Measurements from ENCODE around the gene SAMD4B.
"Not testable (repeated sequence)": the region's sequence is repeated elsewhere in the genome, so short reads cannot be mapped to it uniquely, and the experiment has no call there.

Gene SAMD4B

GRCh38 chr19:39304701-39305571, 37.3 kb upstream of the SAMD4B start:
- H3K4me1 Mint-ChIP-seq (ENCODE audit: low read depth in 2 of 2) = peaks cover 16 to 20% of the 10 kb centered on the region in 2 donors
- H3K36me3 Mint-ChIP-seq (ENCODE audit: insufficient read depth) = peaks cover 6% of the 10 kb centered on the region
- no peaks in the 10 kb centered on the region for H3K9me3 Mint-ChIP-seq
- H3K4me3 Mint-ChIP-seq = no peak overlapping the region
- H3K27ac Mint-ChIP-seq = peak overlapping the region; percentile 38 to 75
- ATAC-seq (replicated peaks) (no peak), DNase-seq (no peak)
- no peaks in the 10 kb centered on the region for H3K27me3 Mint-ChIP-seq

- no peak for ATAC-seq (replicated peaks)
- no peak for DNase-seq
- Mint-ChIP-seq H3K36me3 (ENCODE audit: insufficient read depth) (peaks cover 9% of the 10 kb centered on the region), H3K4me3 (no peak overlapping the region), H3K27ac (no peak overlapping the region), H3K4me1 (ENCODE audit: low read depth in 2 of 2) (peaks cover 17 to 24% of the 10 kb centered on the region in 2 donors), H3K9me3 (no peaks in the 10 kb centered on the region), H3K27me3 (no peaks in the 10 kb centered on the region)
These were observed 36.1 kb upstream of the SAMD4B start for GRCh38 chr19:39306075-39306474.

GRCh38 chr19:39307046-39307821, 35.0 kb upstream of the SAMD4B start:
- Mint-ChIP-seq H3K27ac (no peak overlapping the region), H3K4me3 (peak overlapping the region in 1 of 2 donors; percentile 31), H3K27me3 (no peaks in the 10 kb centered on the region), H3K9me3 (no peaks in the 10 kb centered on the region), H3K4me1 (ENCODE audit: low read depth in 2 of 2) (peaks cover 19 to 25% of the 10 kb centered on the region in 2 donors), H3K36me3 (ENCODE audit: insufficient read depth) (peaks cover 20% of the 10 kb centered on the region)
- peak; percentile 46 for ATAC-seq (replicated peaks)
- DNase-seq = no peak

GRCh38 chr19:39307822-39308530, 34.2 kb upstream of the SAMD4B start:
- peaks cover 21 to 26% of the 10 kb centered on the region in 2 donors for H3K4me1 Mint-ChIP-seq (ENCODE audit: low read depth in 2 of 2)
- ATAC-seq (replicated peaks) = peak; percentile 74

GRCh38 chr19:39308531-39309304, 33.5 kb upstream of the SAMD4B start:
- Mint-ChIP-seq H3K4me1 (ENCODE audit: low read depth in 2 of 2) (peaks cover 25 to 26% of the 10 kb centered on the region in 2 donors), H3K4me3 (peak overlapping the region in 1 of 2 donors; percentile 52), H3K9me3 (no peaks in the 10 kb centered on the region), H3K27me3 (no peaks in the 10 kb centered on the region), H3K36me3 (ENCODE audit: insufficient read depth) (peaks cover 31% of the 10 kb centered on the region), H3K27ac (no peak overlapping the region)
- DNase-seq = no peak
- no peak for ATAC-seq (replicated peaks)

More at GRCh38 chr19:39307822-39308530, 34.2 kb upstream of the SAMD4B start:
- Mint-ChIP-seq H3K27me3 (no peaks in the 10 kb centered on the region), H3K4me3 (no peak overlapping the region), H3K27ac (no peak overlapping the region), H3K9me3 (no peaks in the 10 kb centered on the region), H3K36me3 (ENCODE audit: insufficient read depth) (peaks cover 25% of the 10 kb centered on the region)
- no peak for DNase-seq

GRCh38 chr19:39309305-39309670, 32.9 kb upstream of the SAMD4B start:
- not testable (repeated sequence) for H3K27me3 Mint-ChIP-seq; H3K27ac Mint-ChIP-seq; H3K9me3 Mint-ChIP-seq; DNase-seq; ATAC-seq (replicated peaks)
- Mint-ChIP-seq H3K36me3 (ENCODE audit: insufficient read depth) (peaks cover 31% of the 10 kb centered on the region), H3K4me1 (ENCODE audit: low read depth in 2 of 2) (peaks cover 25 to 26% of the 10 kb centered on the region in 2 donors), H3K4me3 (peak overlapping the region in 1 of 2 donors; percentile 52)

- peaks cover 24 to 25% of the 10 kb centered on the region in 2 donors for H3K4me1 Mint-ChIP-seq (ENCODE audit: low read depth in 2 of 2)
- peak overlapping the region; percentile 51 to 86 for H3K27ac Mint-ChIP-seq
- ATAC-seq (replicated peaks) (no peak), DNase-seq (no peak)
- no peaks in the 10 kb centered on the region for H3K9me3 Mint-ChIP-seq
- peaks cover 31% of the 10 kb centered on the region for H3K36me3 Mint-ChIP-seq (ENCODE audit: insufficient read depth)
- no peaks in the 10 kb centered on the region for H3K27me3 Mint-ChIP-seq
- H3K4me3 Mint-ChIP-seq = no peak overlapping the region
These were observed 31.5 kb upstream of the SAMD4B start for GRCh38 chr19:39310558-39311311.

- peaks cover 31% of the 10 kb centered on the region for H3K36me3 Mint-ChIP-seq (ENCODE audit: insufficient read depth)
- H3K27me3 Mint-ChIP-seq = no peaks in the 10 kb centered on the region
- H3K4me3 Mint-ChIP-seq = no peak overlapping the region
- H3K9me3 Mint-ChIP-seq = no peaks in the 10 kb centered on the region
- no peak overlapping the region for H3K27ac Mint-ChIP-seq
- DNase-seq = no peak
- ATAC-seq (replicated peaks) = no peak
- H3K4me1 Mint-ChIP-seq (ENCODE audit: low read depth in 2 of 2) = peaks cover 24 to 32% of the 10 kb centered on the region in 2 donors
These were observed 28.0 kb upstream of the SAMD4B start for GRCh38 chr19:39314016-39314728.

GRCh38 chr19:39315933-39316332, 26.3 kb upstream of the SAMD4B start:
- peaks cover 26% of the 10 kb centered on the region for H3K36me3 Mint-ChIP-seq (ENCODE audit: insufficient read depth)

GRCh38 chr19:39316627-39317321, 25.4 kb upstream of the SAMD4B start:
- H3K4me1 Mint-ChIP-seq (ENCODE audit: low read depth in 2 of 2) = peaks cover 23 to 37% of the 10 kb centered on the region in 2 donors
- H3K4me3 Mint-ChIP-seq = no peak overlapping the region
- DNase-seq = no peak
- no peaks in the 10 kb centered on the region for H3K9me3 Mint-ChIP-seq
- H3K27me3 Mint-ChIP-seq = no peaks in the 10 kb centered on the region
- H3K27ac Mint-ChIP-seq = peak overlapping the region; percentile 5 to 12
- H3K36me3 Mint-ChIP-seq (ENCODE audit: insufficient read depth) = peaks cover 19% of the 10 kb centered on the region
- ATAC-seq (replicated peaks) = no peak

More at GRCh38 chr19:39315933-39316332, 26.3 kb upstream of the SAMD4B start:
- Mint-ChIP-seq H3K27me3 (no peaks in the 10 kb centered on the region), H3K4me3 (no peak overlapping the region), H3K27ac (no peak overlapping the region), H3K9me3 (no peaks in the 10 kb centered on the region), H3K4me1 (ENCODE audit: low read depth in 2 of 2) (peaks cover 20 to 32% of the 10 kb centered on the region in 2 donors)
- ATAC-seq (replicated peaks) (no peak), DNase-seq (no peak)

- Mint-ChIP-seq H3K27ac (no peak overlapping the region), H3K4me3 (no peak overlapping the region), H3K9me3 (no peaks in the 10 kb centered on the region), H3K36me3 (ENCODE audit: insufficient read depth) (peaks cover 13% of the 10 kb centered on the region), H3K4me1 (ENCODE audit: low read depth in 2 of 2) (peaks cover 27 to 43% of the 10 kb centered on the region in 2 donors), H3K27me3 (no peaks in the 10 kb centered on the region)
- ATAC-seq (replicated peaks) (no peak), DNase-seq (no peak)
These were observed 24.7 kb upstream of the SAMD4B start for GRCh38 chr19:39317476-39317875.
